GM19452 (cell line): ENCODE results near the gene SMU1.

Experiments used
- ATAC-seq: cut with Tn5 transposase; IDR thresholded peaks from one replicate; pipeline ENCODE4 v1.9.1; 2021; ENCODE audit not compliant: unreplicated experiment

The SMU1 gene

GRCh38 chr9:33046061-33046460 is 30.4 kb downstream of the SMU1 start:
- ATAC-seq = no peak

- no peak for ATAC-seq
Observed at GRCh38 chr9:33044677-33045282, 31.7 kb downstream of the SMU1 start.

GRCh38 chr9:33044162-33044673 is 32.3 kb downstream of the SMU1 start:
- peak; percentile 75 for ATAC-seq

- no peak for ATAC-seq
Observed at GRCh38 chr9:33043671-33044070, 32.8 kb downstream of the SMU1 start.

GRCh38 chr9:33042473-33042872 is 34.0 kb downstream of the SMU1 start:
- ATAC-seq = no peak

- ATAC-seq = no peak
Observed at GRCh38 chr9:33041432-33042188, 34.9 kb downstream of the SMU1 start.

GRCh38 chr9:33040792-33041431 is 35.6 kb downstream of the SMU1 start:
- ATAC-seq = no peak

- no peak for ATAC-seq
Observed at GRCh38 chr9:33032865-33033264, 43.6 kb downstream of the SMU1 start.

- ATAC-seq = no peak
Observed at GRCh38 chr9:33032292-33032691, 44.2 kb downstream of the SMU1 start.

GRCh38 chr9:33030285-33030684 is 46.2 kb downstream of the SMU1 start:
- no peak for ATAC-seq

- ATAC-seq = no peak
Observed at GRCh38 chr9:33029231-33029786, 47.2 kb downstream of the SMU1 start.

- peak; percentile 28 for ATAC-seq
Observed at GRCh38 chr9:33025572-33026342, 50.7 kb downstream of the SMU1 start.

- peak; percentile 97 for ATAC-seq
Observed at GRCh38 chr9:33024966-33025571, 51.4 kb downstream of the SMU1 start, which contains the start of gene DNAJA1. DNAJA1 (plus strand) TSS chr9:33025273; CDS start chr9:33026485, 1,212 bp downstream.

GRCh38 chr9:33024126-33024965 is 52.1 kb downstream of the SMU1 start:
- no peak for ATAC-seq

GRCh38 chr9:33023661-33024060 is 52.8 kb downstream of the SMU1 start:
- ATAC-seq = no peak

GRCh38 chr9:33022755-33023154 is 53.7 kb downstream of the SMU1 start:
- no peak for ATAC-seq

- no peak for ATAC-seq
Observed at GRCh38 chr9:33022303-33022702, 54.2 kb downstream of the SMU1 start.

GRCh38 chr9:33019797-33020196 is 56.7 kb downstream of the SMU1 start:
- no peak for ATAC-seq

- ATAC-seq = no peak
Observed at GRCh38 chr9:33017283-33018041, 59.0 kb downstream of the SMU1 start.
